ENCODE data around the gene TIMP2. TPM values are rescaled to one million over a fixed set of nuclear protein-coding genes. Genes with fewer than 3 reads are reported as not detected.

TIMP2 gene
- total RNA-seq, 1 experiment from 2014 or later = 64.8 TPM

GRCh38 chr17:78829477-78829876 lies 95.7 kb downstream of the TIMP2 start:
- ATAC-seq = no peak
- Histone ChIP-seq H3K9me2 (ENCODE audit: insufficient read depth) (no peaks in the 10 kb centered on the region), H3K79me2 (ENCODE audit: insufficient read depth, low read length) (peaks cover 97% of the 10 kb centered on the region), H2AFZ (ENCODE audit: low read depth, low read length, poor library complexity, severe bottlenecking) (no peak overlapping the region), H3K4me3 (replicated peaks in 1 of 2; ENCODE audit: low read depth in 1 of 2, low read length in 2 of 2) (no peak overlapping the region), H4K20me1 (ENCODE audit: insufficient read depth) (peaks cover 19% of the 10 kb centered on the region; the same call in 1 of the 2 replicates), H3K9me3 (ENCODE audit: control insufficient read depth in 1 of 2, insufficient read depth in 1 of 2, low read depth in 1 of 2, low read length in 2 of 2) (no peaks in the 10 kb centered on the region), H3K36me3 (ENCODE audit: control insufficient read depth in 1 of 2, insufficient read depth in 2 of 2, low read length in 2 of 2) (peaks cover 76 to 97% of the 10 kb centered on the region in 2 experiments), H3K9ac (ENCODE audit: low read length) (no peak overlapping the region), H3K4me1 (ENCODE audit: control insufficient read depth in 1 of 2, insufficient read depth in 2 of 2, low read length in 2 of 2) (no peaks in the 10 kb centered on the region), H3K27ac (ENCODE audit: low read depth, low read length) (no peak overlapping the region), H3K27me3 (ENCODE audit: insufficient read depth, low read length) (no peaks in the 10 kb centered on the region), H3K4me2 (ENCODE audit: low read length) (no peak overlapping the region)
- intact Hi-C loops (cut with micrococcal nuclease) = no loop called here
- TF ChIP-seq SRF (IDR thresholded peaks at IDR 0.05; ENCODE audit: low read depth) (no peak), EZH2 (IDR thresholded peaks at IDR 0.05) (no peak), ZFX (IDR thresholded peaks at IDR 0.05) (no peak), POLR2AphosphoS5 (IDR thresholded peaks at IDR 0.05; ENCODE audit: low read depth, low read length) (no peak), JUND (IDR thresholded peaks at IDR 0.05) (no peak)
- POLR2A ChIA-PET = no interaction called here
- no TSS peak for BruUV-seq (replicated peaks)
- no peak for DNase-seq (ENCODE audit: low read depth, low spot score)
- RAD21 ChIA-PET (ENCODE audit: low non-redundant PET in 1 of 2, low total read pairs in 2 of 2, uncharacterized antibody in 2 of 2, unreplicated experiment in 2 of 2) = no interaction called here
- CTCF ChIA-PET = interaction anchor here (1.4 kb wide), 1 partner anchor 36 kb away, joined by 6 read pairs; no protein-coding TSS in a partner anchor

- H2AFZ ChIP-seq (ENCODE audit: low read depth, low read length, poor library complexity, severe bottlenecking) = no peak overlapping the region
- H3K9me2 ChIP-seq (ENCODE audit: insufficient read depth) = no peaks in the 10 kb centered on the region
- H3K27ac ChIP-seq (ENCODE audit: low read depth, low read length) = no peak overlapping the region
- H3K36me3 ChIP-seq (ENCODE audit: control insufficient read depth in 1 of 2, insufficient read depth in 2 of 2, low read length in 2 of 2) = peaks cover 75 to 97% of the 10 kb centered on the region in 2 experiments
- TF ChIP-seq FOSL1 (IDR thresholded peaks at IDR 0.05; ENCODE audit: low read depth) = no peak
- TF ChIP-seq RAD21 (IDR thresholded peaks at IDR 0.05; ENCODE audit: low read depth) = peak; percentile 26; the same call in 1 of the 2 replicates
- peak in 2 of 3 experiments; percentile 70 to 74; a peak in 4 of 6 replicates for TF ChIP-seq CTCF (IDR thresholded peaks at IDR 0.05 in 2 of 3, conservative IDR thresholded peaks at IDR 0.05 in 1 of 3; ENCODE audit: borderline replicate concordance in 1 of 3, insufficient read depth in 1 of 3, low read depth in 2 of 3, low read length in 2 of 3)
- POLR2A ChIA-PET = no interaction called here
- no peaks in the 10 kb centered on the region for H3K9me3 ChIP-seq (ENCODE audit: control insufficient read depth in 1 of 2, insufficient read depth in 1 of 2, low read depth in 1 of 2, low read length in 2 of 2)
- BruUV-seq (replicated peaks) = no TSS peak
- H3K9ac ChIP-seq (ENCODE audit: low read length) = no peak overlapping the region
- H4K20me1 ChIP-seq (ENCODE audit: insufficient read depth) = peaks cover 20% of the 10 kb centered on the region; the same call in 1 of the 2 replicates
- H3K4me1 ChIP-seq (ENCODE audit: control insufficient read depth in 1 of 2, insufficient read depth in 2 of 2, low read length in 2 of 2) = no peaks in the 10 kb centered on the region
- H3K79me2 ChIP-seq (ENCODE audit: insufficient read depth, low read length) = peaks cover 97% of the 10 kb centered on the region
- H3K27me3 ChIP-seq (ENCODE audit: insufficient read depth, low read length) = no peaks in the 10 kb centered on the region
- no peak overlapping the region for H3K4me3 ChIP-seq (replicated peaks in 1 of 2; ENCODE audit: low read depth in 1 of 2, low read length in 2 of 2)
- CTCF ChIA-PET = interaction anchor here (1.4 kb wide), 1 partner anchor 37 kb away, joined by 6 read pairs; no protein-coding TSS in a partner anchor
- no peak overlapping the region for H3K4me2 ChIP-seq (ENCODE audit: low read length)
- RAD21 ChIA-PET (ENCODE audit: low non-redundant PET in 1 of 2, low total read pairs in 2 of 2, uncharacterized antibody in 2 of 2, unreplicated experiment in 2 of 2) = no interaction called here
- DNase-seq (ENCODE audit: low read depth, low spot score) (peak; percentile 24), ATAC-seq (peak; percentile 91)
- intact Hi-C loops (cut with micrococcal nuclease) = no loop called here
Measured at GRCh38 chr17:78828470-78829185, 96.6 kb downstream of the TIMP2 start.

Measured in HCT116 (cell line).